Globus pallidus (tissue), 1 donor: ENCODE results near the gene SLC2A11.
A peak's percentile ranks its signal among the peaks of the same experiment; 100 is the strongest.
"Not testable (repeated sequence)": the region's sequence is repeated elsewhere in the genome, so short reads cannot be mapped to it uniquely, and the experiment has no call there.

Experiments
- DNase-seq: peaks from one replicate; pipeline ENCODE4 v3.0.0-alpha.2; 2015; ENCODE audit warnings: low spot score

Gene SLC2A11

GRCh38 chr22:23891726-23892125 is 34.1 kb downstream of the SLC2A11 start:
- DNase-seq = no peak

GRCh38 chr22:23892130-23892529 is 34.5 kb downstream of the SLC2A11 start:
- DNase-seq = no peak

GRCh38 chr22:23892706-23893105 is 35.0 kb downstream of the SLC2A11 start:
- no peak for DNase-seq

GRCh38 chr22:23893121-23893944 is 35.7 kb downstream of the SLC2A11 start:
- no peak for DNase-seq

- DNase-seq = peak; percentile 91
Measured at GRCh38 chr22:23893945-23894709, 36.5 kb downstream of the SLC2A11 start, which contains the start of gene MIF. MIF (plus strand) TSS chr22:23894383; CDS start chr22:23894475, 92 bp downstream.

- DNase-seq = peak; percentile 48
Measured at GRCh38 chr22:23894710-23895598, 37.3 kb downstream of the SLC2A11 start.

- no peak for DNase-seq
Measured at GRCh38 chr22:23895599-23896144, 38.0 kb downstream of the SLC2A11 start.

- no peak for DNase-seq
Measured at GRCh38 chr22:23896166-23896522, 38.5 kb downstream of the SLC2A11 start.

- DNase-seq = no peak
Measured at GRCh38 chr22:23896523-23897186, 39.0 kb downstream of the SLC2A11 start.

GRCh38 chr22:23897320-23897719 is 39.6 kb downstream of the SLC2A11 start:
- DNase-seq = no peak

- DNase-seq = peak; percentile 44
Measured at GRCh38 chr22:23898006-23898974, 40.6 kb downstream of the SLC2A11 start.

GRCh38 chr22:23899042-23899745 is 41.5 kb downstream of the SLC2A11 start:
- DNase-seq = no peak

GRCh38 chr22:23900227-23900626 is 42.6 kb downstream of the SLC2A11 start:
- not testable (repeated sequence) for DNase-seq

GRCh38 chr22:23901600-23901999 is 43.9 kb downstream of the SLC2A11 start:
- no peak for DNase-seq

- no peak for DNase-seq
Measured at GRCh38 chr22:23903328-23903971, 45.8 kb downstream of the SLC2A11 start.

GRCh38 chr22:23904573-23905254 is 47.0 kb downstream of the SLC2A11 start:
- peak; percentile 88 for DNase-seq

- no peak for DNase-seq
Measured at GRCh38 chr22:23906641-23907040, 49.0 kb downstream of the SLC2A11 start.

- DNase-seq = not testable (repeated sequence)
Measured at GRCh38 chr22:23907423-23907822, 49.7 kb downstream of the SLC2A11 start.
